ENCODE measurements around the gene CLBA1.

CLBA1 gene

GRCh38 chr14:104985675-104986486, at the start of gene CLBA1:
TSS of gene CLBA1 (plus strand) at chr14:104985788. CDS start at chr14:104986432, 644 bp downstream.
- no peak for TF ChIP-seq CTCF (IDR thresholded peaks at IDR 0.05; ENCODE audit: low read depth, low read length)
- peak; percentile 75 for DNase-seq (ENCODE audit: extremely low read depth, low read depth)

GRCh38 chr14:104935955-104936354, 49.6 kb upstream of the CLBA1 start:
- TF ChIP-seq CTCF (IDR thresholded peaks at IDR 0.05; ENCODE audit: low read depth, low read length), result no peak
- DNase-seq (ENCODE audit: extremely low read depth, low read depth), result no peak

- TF ChIP-seq CTCF (IDR thresholded peaks at IDR 0.05; ENCODE audit: low read depth, low read length), result no peak
- DNase-seq (ENCODE audit: extremely low read depth, low read depth), result no peak
Measured at GRCh38 chr14:104936361-104937155, 49.0 kb upstream of the CLBA1 start.

- no peak for DNase-seq (ENCODE audit: extremely low read depth, low read depth)
- TF ChIP-seq CTCF (IDR thresholded peaks at IDR 0.05; ENCODE audit: low read depth, low read length), result no peak
Measured at GRCh38 chr14:104937161-104937560, 48.4 kb upstream of the CLBA1 start.

GRCh38 chr14:104937694-104938365, 47.8 kb upstream of the CLBA1 start:
- DNase-seq (ENCODE audit: extremely low read depth, low read depth), result no peak
- no peak for TF ChIP-seq CTCF (IDR thresholded peaks at IDR 0.05; ENCODE audit: low read depth, low read length)

GRCh38 chr14:104938436-104938835, 47.2 kb upstream of the CLBA1 start:
- DNase-seq (ENCODE audit: extremely low read depth, low read depth), result no peak
- no peak for TF ChIP-seq CTCF (IDR thresholded peaks at IDR 0.05; ENCODE audit: low read depth, low read length)

All from AG09319 (cell line).